Measurements from ENCODE around the gene ALOX15B.
"Not testable (repeated sequence)": the region's sequence is repeated elsewhere in the genome, so short reads cannot be mapped to it uniquely, and the experiment has no call there.

ALOX15B gene

DNA sequence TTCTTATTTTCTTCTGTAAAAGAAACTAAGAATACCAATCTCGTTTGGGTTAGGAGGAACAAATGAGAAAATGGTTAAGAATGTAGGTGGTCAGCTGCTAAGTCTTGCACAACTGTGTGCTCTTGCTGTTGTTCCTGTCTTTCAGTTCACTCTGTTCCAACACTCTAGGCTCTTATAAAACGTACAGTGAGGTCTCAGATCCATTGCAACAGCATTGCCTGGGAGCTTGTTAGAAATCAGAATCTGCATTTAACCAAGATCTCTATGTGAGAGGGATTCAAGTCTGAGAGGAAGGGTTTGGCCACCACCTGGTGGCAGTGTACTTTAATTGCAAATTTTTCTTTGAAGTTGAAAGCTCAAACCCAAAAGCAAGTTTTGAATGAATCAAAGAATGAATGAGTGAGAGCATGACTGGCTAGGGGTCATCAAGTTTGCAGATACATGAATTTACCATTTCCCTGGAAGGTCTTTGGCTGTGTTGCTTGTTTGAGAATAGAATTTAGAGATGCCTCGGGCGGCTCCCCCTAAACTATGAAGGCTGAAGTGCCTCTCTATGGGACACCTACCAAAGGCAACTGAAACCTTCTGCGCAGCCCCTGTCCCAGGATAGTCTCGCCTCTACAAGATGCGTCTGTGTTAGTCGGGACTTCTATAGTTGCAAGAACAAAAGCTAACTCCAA lies 2.5 kb downstream of the ALOX15B start:
- peak in 1 of 2 donors; percentile 15 for DNase-seq (ENCODE audit: low read depth in 2 of 2)

DNA sequence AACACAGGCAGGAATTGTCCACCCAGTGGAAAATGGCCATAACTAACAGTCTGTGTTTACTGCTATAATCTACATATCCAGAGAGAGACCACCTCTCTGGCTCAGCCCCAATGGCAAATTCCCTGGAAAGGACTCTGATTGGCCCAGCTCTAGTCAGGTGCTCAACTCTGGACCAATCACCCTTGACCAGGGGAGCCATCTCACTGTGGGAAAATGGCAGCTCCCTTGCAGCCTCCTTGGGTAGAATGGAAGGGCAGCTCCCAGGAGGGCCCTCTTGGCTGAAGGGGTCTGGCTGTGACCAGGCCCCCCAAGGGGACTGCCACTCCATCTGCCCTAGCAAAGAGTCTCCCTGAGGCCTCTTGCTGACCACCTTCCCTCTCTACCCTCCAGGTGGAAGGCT lies 3.1 kb downstream of the ALOX15B start:
- no peak for DNase-seq (ENCODE audit: low read depth in 2 of 2)

DNA sequence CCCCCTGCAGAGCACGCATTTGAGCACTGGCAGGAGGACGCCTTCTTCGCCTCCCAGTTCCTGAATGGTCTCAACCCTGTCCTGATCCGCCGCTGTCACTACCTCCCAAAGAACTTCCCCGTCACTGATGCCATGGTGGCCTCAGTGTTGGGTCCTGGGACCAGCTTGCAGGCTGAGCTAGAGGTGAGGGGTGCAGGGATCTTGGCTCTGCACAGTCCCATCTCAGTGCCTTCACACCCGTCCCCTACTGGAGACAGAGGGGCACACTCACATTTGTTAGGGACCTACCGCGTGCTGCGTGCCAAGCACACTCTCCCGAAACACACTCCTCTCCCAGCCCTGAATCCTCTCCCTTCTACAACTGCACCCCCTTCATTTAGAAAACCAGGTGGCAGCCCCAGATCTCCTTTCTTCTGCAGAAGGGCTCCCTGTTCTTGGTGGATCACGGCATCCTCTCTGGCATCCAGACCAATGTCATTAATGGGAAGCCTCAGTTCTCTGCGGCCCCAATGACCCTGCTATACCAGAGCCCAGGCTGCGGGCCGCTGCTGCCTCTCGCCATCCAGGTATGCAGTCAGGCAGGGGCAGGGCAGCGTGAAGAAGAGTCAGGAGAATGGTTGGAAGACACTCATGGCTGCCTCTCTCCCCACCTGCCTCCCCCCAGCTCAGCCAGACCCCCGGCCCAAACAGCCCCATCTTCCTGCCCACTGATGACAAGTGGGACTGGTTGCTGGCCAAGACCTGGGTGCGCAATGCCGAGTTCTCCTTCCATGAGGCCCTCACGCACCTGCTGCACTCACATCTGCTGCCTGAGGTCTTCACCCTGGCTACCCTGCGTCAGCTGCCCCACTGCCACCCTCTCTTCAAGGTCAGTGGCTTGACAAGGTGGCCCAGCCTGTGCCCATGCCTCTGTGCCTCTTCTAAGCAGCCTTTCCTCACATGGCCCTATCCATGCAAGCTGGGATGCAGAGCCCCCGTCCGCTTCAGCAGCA lies 6.3 kb downstream of the ALOX15B start:
- DNase-seq (ENCODE audit: low read depth in 2 of 2), result no peak

DNA sequence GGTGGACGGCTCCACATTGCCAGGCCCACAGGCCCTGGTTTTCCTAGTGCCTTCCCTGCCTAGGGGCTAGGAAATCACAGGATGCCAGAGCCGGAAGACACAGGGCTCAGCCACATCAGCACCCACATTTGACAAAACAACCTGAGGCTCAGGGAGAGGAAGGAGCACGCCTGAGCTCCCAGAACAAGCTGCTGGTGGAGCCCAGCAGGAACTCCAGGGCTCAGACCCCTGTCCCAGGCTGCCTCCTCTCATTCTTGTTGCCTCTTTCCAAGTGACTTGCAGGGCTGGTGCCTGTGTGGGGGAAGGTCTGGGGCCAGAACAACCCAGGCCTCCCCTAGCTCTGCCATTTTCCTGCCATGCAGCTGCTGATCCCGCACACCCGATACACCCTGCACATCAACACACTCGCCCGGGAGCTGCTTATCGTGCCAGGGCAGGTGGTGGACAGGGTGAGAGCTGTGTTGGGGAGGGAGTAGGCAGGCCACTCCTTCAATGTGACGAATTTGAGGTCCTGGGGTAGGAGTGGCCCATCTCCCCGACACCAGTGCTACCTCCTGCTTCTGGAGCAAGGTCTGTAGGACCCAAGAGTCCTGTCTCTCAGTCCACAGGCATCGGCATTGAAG lies 7.6 kb downstream of the ALOX15B start:
- DNase-seq (ENCODE audit: low read depth in 2 of 2), result no peak

DNA sequence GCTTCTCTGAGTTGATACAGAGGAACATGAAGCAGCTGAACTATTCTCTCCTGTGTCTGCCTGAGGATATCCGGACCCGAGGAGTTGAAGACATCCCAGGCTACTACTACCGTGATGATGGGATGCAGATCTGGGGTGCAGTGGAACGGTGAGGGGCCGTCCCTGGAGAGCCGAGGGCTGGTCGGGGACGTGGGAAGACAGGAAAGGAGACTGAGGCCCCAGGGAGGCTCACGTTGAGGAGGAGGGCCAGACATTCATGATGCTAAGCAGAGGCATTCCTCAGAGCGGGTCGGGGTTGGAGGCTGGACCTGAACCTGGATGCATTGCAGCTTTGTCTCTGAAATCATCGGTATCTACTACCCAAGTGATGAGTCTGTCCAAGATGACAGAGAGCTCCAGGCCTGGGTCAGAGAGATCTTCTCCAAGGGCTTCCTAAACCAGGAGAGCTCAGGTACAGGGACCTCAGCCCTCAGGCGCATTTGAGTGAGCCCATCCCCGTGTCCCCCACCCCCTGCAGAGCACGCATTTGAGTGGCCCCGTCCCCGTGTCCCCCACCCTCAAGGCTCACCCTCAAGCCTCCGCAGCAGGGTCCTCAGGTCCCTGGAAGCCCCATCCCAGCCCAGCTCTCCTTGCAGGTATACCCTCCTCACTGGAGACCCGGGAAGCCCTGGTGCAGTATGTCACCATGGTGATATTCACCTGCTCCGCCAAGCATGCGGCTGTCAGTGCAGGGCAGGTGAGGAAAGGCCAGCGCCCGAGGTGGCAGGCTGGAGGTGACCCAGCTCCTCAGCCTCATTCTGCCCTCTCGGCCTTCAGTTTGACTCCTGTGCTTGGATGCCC lies 8.3 kb downstream of the ALOX15B start:
- no peak for DNase-seq (ENCODE audit: low read depth in 2 of 2)

DNA sequence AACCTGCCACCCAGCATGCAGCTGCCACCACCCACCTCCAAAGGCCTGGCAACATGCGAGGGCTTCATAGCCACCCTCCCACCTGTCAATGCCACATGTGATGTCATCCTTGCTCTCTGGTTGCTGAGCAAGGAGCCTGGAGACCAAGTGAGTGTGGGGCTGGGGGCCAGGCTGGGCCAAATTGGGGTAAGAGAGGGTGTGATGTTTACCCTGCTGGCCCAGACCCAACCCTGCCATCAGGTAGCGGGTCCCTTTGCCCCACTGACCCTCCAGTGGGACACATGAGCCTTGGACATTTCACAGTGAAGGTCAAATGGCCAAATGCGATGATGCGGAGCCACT lies 8.9 kb downstream of the ALOX15B start:
- DNase-seq (ENCODE audit: low read depth in 2 of 2), result no peak

DNA sequence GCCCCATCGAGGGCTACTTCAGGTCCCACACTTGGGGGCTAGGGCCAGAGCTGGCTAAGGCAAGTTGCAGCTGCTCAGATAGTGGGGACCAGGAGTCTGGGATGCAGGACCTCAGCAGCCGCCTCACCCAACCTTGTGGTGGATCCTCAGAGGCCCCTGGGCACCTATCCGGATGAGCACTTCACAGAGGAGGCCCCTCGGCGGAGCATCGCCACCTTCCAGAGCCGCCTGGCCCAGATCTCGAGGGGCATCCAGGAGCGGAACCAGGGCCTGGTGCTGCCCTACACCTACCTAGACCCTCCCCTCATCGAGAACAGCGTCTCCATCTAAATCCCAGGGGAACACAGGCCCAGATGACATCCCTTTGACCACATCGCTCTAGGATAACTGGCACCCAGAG lies 9.4 kb downstream of the ALOX15B start:
- no peak for DNase-seq (ENCODE audit: low read depth in 2 of 2)

DNA sequence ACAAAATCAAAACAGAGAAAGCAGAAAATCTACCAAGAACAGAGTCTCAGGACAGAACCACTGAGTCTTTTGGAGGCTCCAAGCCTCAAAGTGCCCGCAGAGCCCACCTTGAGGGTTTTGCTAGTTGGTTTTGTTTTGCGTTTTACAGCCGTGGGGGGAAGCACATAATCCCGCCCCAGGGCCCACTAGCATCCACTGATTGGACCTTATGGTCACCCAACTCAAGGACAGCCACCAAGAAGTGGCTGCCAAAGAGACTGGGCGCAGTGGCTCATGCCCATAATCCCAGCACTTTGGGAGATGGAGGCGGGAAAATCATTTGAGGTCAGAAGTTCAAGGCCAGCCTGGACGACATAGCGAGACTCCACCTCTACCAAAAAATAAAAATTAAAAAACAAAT lies 9.9 kb downstream of the ALOX15B start:
- DNase-seq (ENCODE audit: low read depth in 2 of 2), result no peak

DNA sequence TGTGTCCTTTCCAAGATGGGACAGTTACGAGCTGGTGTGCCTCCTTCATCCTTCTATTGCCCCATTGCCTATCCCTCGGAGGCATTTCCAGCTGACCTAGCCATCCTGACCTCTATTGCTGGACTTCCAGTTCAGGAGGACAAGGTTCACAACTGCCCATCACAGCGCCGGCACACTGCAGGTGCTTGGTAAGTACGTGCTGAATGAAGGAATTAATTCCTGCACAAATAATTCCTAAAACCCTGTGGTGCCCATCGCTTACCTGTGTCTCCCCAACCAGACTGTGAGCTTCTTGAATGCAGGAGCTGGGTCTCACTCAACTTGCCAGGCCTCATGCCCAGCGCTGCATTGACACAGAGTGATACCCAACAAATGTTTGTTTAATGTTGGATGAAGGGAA lies 13.0 kb downstream of the ALOX15B start:
- DNase-seq (ENCODE audit: low read depth in 2 of 2), result no peak

DNA sequence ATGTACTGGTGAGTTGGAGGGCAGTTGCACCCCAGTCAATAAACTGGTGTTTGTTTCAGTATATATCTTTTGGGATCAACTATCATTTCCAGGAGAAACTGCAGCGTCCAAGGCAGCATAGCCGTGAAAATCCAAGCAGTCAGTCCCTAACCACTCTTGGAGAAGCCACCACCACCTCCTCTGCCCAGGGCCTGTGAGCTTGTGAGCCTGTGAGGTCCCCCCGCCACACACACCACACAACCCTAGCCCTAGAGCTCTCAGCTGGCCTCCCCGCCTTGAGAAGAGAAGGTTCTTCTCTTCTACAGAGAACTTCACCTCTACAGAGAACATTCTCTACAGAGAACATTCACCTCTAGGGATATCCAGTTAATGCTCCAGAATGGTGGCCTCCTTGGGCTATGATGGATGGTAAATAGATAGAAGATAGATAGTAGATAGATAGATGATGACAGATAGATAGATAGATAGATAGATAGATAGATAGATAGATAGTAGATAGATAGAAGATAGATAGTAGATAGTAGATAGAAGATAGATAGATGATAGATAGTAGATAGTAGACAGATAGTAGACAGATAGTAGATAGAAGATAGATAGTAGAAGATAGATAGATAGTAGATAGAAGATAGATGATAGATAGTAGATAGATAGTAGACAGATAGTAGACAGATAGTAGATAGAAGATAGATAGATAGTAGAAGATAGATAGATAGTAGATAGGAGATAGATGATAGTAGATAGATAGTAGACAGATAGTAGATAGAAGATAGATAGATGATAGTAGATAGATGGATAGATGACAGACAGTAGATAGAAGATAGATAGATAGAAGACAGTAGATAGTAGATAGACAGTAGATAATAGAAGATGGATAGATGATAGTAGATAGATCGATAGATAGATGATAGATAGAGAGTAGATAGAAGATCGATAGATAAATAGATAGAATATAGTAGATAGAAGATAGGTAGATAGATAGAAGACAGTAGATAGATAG lies 13.7 kb downstream of the ALOX15B start:
- no peak for DNase-seq (ENCODE audit: low read depth in 2 of 2)

DNA sequence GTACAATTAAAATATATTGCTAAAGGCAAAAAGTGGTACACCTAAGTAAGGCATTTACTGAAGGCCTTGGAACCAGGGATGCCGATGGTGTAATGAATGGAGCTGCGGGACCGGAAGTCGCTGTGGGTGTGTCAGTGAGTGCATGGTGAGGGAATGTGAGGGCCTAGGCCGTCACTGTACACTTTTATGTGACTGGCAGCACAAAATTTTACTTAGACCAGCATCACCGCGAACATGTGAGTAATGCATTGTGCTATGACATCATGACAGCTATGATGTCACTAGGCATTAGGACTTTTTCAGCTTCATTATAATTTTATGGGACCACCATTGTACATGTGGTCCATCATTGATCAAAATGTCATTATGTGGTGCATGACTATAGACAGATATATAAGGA lies 14.7 kb downstream of the ALOX15B start:
- no peak for DNase-seq (ENCODE audit: low read depth in 2 of 2)

DNA sequence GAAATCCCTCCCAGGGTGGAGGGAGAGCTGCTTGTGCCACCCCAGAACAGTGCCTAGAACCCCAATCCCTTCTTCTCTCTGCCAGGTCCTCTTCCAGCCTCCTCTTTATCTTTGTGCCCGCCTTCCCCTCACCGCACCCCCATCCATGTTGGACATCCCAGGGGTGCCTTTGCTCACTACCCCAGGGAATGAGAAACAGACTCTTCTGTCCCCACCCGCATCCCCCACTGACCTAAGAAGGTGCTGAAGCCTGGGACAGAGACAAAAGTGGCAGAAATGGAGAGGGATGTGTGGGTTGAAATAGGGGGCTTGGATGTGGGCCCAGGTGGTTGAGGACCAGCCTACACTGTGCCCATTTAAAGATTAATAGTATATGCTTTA lies 17.0 kb downstream of the ALOX15B start:
- no peak for DNase-seq (ENCODE audit: low read depth in 2 of 2)

DNA sequence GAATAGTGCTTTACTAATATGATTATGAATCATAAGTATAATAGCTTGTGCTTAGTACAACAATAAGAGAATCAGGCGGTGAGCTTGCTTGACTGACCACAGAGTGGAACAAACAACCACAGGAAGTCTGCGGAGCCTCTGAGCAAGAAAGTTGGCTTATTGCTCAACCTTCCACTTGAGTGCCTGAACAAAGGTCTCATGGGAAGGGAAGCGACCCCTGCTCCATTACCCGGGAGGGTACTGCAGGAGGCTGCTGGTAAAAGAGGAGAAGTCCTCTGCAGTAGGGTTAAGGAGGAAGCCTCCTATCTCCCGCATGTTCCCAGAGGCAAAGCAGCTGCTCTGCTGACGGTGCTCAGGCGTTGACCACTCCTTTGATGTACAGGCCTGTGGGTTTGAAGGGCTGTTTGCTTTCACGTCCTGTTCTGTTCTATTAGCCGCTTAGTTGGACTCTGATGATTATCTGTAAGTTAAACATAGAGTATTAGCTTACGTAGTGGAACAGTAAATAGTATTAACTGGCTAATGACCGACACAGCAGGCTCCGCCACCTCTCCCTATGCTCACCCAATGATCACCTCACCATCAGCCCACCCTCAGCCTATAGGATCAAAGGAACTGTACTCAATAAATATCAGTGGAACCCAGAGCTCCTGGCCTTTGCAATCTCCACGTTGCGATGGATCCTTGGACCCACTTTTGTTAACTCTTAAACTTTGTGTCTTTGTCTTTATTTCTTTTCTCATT lies 17.5 kb downstream of the ALOX15B start:
- DNase-seq (ENCODE audit: low read depth in 2 of 2), result peak in 1 of 2 donors; percentile 30

DNA sequence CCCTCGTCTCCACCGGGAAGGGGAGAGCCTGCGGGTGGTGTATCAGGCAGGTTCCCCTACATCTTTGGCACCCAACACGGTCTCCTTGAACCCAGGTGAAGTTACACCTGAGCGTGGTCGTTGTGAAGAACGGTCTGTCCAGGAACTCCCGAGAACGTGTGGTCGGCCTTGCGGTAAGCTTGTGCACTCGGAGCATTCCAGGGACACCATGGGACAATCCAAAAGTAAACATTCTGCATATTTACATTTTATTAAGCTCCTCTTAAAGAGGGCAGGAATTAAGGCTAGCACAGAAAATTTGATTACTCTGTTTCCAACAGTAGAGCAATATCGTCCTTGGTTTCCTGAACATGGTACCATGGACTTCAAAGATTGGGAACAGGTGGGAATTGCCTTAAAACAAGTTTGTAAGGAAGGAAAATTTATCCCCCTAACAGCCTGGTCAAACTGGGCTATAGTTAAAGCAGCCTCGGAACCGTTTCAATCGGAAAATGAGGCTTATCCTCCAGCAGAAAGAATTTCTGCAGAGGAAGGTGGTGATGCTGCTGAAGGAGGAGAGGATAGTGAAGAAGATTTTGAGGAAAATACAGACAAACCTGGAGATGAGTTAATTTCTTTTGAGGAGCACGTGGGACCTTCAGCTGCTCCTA lies 18.2 kb downstream of the ALOX15B start:
- no peak for DNase-seq (ENCODE audit: low read depth in 2 of 2)

DNA sequence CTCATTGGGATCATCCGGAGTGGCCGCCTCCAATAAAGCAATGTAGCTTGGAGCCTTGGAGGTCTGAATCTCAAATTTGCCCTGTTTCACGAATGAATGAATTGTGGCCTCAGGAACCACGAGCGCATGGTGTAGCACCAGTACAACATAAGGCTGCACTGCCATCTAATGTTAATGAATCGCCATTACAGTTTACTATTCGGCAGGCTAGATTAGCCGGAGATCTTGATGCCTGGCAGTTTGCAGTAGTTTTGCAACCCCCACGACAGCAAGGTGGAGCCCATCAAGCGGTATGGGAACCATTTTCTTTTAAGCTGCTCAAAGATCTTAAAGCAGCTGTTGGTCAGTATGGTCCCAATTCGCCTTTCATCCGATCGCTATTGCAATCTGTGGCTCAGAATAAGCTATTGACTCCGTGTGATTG lies 18.8 kb downstream of the ALOX15B start:
- no peak for DNase-seq (ENCODE audit: low read depth in 2 of 2)

DNA sequence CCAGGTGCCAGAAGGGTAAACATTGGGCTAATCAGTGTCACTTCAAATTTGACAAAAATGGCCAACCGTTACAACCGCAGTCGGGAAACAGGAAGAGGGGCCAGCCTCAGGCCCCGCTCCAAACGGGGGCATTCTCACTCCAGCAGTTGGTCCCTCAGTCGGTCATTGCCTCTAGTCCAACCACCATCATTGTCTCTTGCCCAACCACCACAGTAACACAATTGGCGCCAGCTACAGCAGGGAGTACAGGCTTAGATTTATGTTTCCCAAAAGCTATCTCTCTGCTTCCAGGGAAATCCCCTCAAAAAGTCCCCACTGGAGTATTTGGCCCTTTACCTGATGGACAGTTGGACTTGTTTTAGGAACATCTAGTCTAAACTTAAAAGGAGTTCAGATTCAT lies 20.3 kb downstream of the ALOX15B start:
- no peak for DNase-seq (ENCODE audit: low read depth in 2 of 2)

DNA sequence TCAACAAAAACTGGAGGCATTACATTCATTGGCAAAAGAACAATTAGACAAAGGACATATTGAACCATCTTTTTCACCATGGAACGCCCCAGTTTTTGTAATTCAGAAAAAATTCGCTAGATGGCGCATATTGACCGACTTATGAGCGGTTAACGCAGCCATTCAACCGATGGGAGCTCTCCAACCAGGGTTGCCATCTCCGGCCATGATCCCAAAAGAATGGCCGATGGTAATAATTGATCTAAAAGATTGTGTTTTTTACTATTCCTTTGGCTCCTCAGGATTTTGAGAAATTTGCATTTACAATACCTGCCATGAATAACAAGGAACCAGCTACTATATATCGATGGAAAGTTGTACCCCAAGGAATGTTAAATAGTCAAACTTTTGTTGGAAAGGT lies 21.4 kb downstream of the ALOX15B start:
- peak in 1 of 2 donors; percentile 37 for DNase-seq (ENCODE audit: low read depth in 2 of 2)

DNA sequence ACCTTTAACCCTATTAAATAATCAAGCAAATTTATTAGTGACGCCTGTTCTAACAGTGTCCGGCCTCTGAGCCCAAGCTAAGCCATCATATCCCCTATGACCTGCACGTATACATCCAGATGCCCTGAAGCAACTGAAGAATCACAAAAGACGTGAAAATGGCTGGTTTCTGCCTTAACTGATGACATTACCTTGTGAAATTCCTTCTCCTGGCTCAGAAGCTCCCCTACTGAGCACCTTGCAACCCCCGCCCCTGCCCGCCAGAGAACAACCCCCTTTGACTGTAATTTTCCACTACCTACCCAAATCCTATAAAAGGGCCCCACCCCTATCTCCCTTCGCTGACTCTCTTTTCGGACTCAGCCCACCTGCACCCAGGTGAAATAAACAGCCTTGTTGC lies 23.0 kb downstream of the ALOX15B start:
- not testable (repeated sequence) for DNase-seq (ENCODE audit: low read depth in 2 of 2)

DNA sequence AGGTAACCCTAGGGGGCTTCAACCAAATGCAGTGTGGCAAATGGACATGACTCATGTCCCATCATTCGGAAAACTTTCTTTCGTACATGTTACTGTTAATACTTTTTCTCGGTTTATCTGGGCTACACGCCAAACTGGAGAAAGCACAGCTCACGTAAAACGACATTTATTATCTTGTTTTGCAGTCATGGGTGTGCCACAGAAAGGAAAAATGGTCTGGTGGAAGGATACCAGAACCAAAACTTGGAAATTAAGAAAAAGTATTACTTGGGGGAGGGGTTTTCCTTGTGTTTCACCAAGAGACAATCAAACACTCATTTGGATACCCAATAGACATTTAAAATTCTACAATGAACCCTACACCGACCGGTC lies 23.6 kb downstream of the ALOX15B start:
- DNase-seq (ENCODE audit: low read depth in 2 of 2), result no peak
